HepG2 (cell line): Measurements from ENCODE around the gene SH3PXD2A. TPM values are rescaled to one million over a fixed set of nuclear protein-coding genes. Genes with fewer than 3 reads are reported as not detected.

ENCODE experiments used
- KDM1A ChIP-seq: IDR thresholded peaks from 2 replicates; pipeline ENCODE4 v1.6.1; 2016; ENCODE audit warnings: missing compliant biosample characterization
- KIAA2018 ChIP-seq: sonication (generic); formaldehyde crosslinking; IDR thresholded peaks from 2 replicates; pipeline ENCODE4 v1.5.0; 2020; ENCODE audit warnings: mild to moderate bottlenecking, missing genetic modification reagents, borderline replicate concordance
- ZBTB2 ChIP-seq: sonication (generic); formaldehyde crosslinking; IDR thresholded peaks from 2 replicates; pipeline ENCODE4 v1.8.0; 2022; ENCODE audit warnings: low read depth, missing genetic modification reagents
- ZNF318 ChIP-seq: sonication (generic); formaldehyde crosslinking; IDR thresholded peaks from 2 replicates; pipeline ENCODE4 v1.4.0; 2020; ENCODE audit warnings: mild to moderate bottlenecking, missing genetic modification reagents
- ZNF432 ChIP-seq: sonication (generic); formaldehyde crosslinking; IDR thresholded peaks from 2 replicates; pipeline ENCODE4 v1.5.0; 2020; ENCODE audit warnings: missing genetic modification reagents, mild to moderate bottlenecking, borderline replicate concordance
- ZNF605 ChIP-seq: sonication (generic); formaldehyde crosslinking; IDR thresholded peaks from 2 replicates; pipeline ENCODE4 v1.8.0; 2022; ENCODE audit warnings: mild to moderate bottlenecking, missing genetic modification reagents
- ZNF619 ChIP-seq: sonication (generic); formaldehyde crosslinking; IDR thresholded peaks from 2 replicates; pipeline ENCODE4 v1.4.0; 2020; ENCODE audit warnings: mild to moderate bottlenecking, missing genetic modification reagents
- ZNF776 ChIP-seq: sonication (generic); formaldehyde crosslinking; IDR thresholded peaks from 2 replicates; pipeline ENCODE4 v1.4.0; 2020; ENCODE audit warnings: mild to moderate bottlenecking, missing genetic modification reagents
- ZSCAN20 ChIP-seq: sonication (generic); formaldehyde crosslinking; IDR thresholded peaks from 2 replicates; pipeline ENCODE4 v1.4.0; 2020; ENCODE audit warnings: missing genetic modification reagents, mild to moderate bottlenecking, borderline replicate concordance
- polyA plus RNA-seq, 8 experiments: library from polyadenylated mRNA; depleted of rRNA in 3 of 8; stranded (reverse) in 7 of 8; unstranded in 1 of 8; fragments of >200 nt; fragmentation: Illumina TruSeq in 4 of 8; extraction: Trizol in 4 of 8; gene quantifications; 2 replicates each; pipeline versions ENCODE4 v1.2.1 to v1.2.3, GENCODE V29; 2011 to 2016; ENCODE audit warnings: low read depth in 4 of 8, missing spikeins in 1 of 8, mixed read lengths in 1 of 8; ENCODE audit not compliant: insufficient read depth in 1 of 8
- total RNA-seq, 5 experiments: library from RNA; depleted of rRNA; stranded (reverse); fragments of >200 nt; fragmentation: Illumina TruSeq; extraction: Trizol; gene quantifications; 2 replicates each; pipeline ENCODE4 v1.2.3, GENCODE V29; 2016; ENCODE audit warnings: low read depth in 1 of 5

The SH3PXD2A gene
- total and polyA plus RNA-seq, 2 of the 13 experiments (the other 11 are each of a cell fraction or from before 2014, with no cell fraction given) = 11.1 to 11.3 TPM

- no peak for TF ChIP-seq KIAA2018 (CRISPR knock-in tag)
- TF ChIP-seq ZNF318 (CRISPR knock-in tag) = no peak
- TF ChIP-seq ZSCAN20 = no peak
- no peak for TF ChIP-seq ZNF776 (CRISPR knock-in tag)
- no peak for TF ChIP-seq ZBTB2 (CRISPR knock-in tag)
- peak; percentile 49; the same call in 1 of the 2 replicates for TF ChIP-seq KDM1A
- no peak for TF ChIP-seq ZNF605 (CRISPR knock-in tag)
- TF ChIP-seq ZNF432 (CRISPR knock-in tag) = no peak
- no peak for TF ChIP-seq ZNF619 (CRISPR knock-in tag)
Measured at GRCh38 chr10:103757531-103758293, 97.7 kb downstream of the SH3PXD2A start (continued).
